GM19324 (cell line): Measurements from ENCODE around the gene MEX3A.
"Not testable (repeated sequence)": the region's sequence is repeated elsewhere in the genome, so short reads cannot be mapped to it uniquely, and the experiment has no call there.

Experiments used
- ATAC-seq: cut with Tn5 transposase; IDR thresholded peaks from one replicate; pipeline ENCODE4 v1.9.1; 2021; ENCODE audit warnings: mild to moderate bottlenecking, moderate library complexity; ENCODE audit not compliant: unreplicated experiment, low FRiP score

Gene MEX3A

GRCh38 chr1:156082309-156083091 is at the start of gene MEX3A:
TSS of gene MEX3A (minus strand) at chr1:156082465. CDS start at chr1:156081998, 467 bp downstream.
- ATAC-seq = no peak

- ATAC-seq = no peak
Observed at GRCh38 chr1:156130578-156130942, 48.3 kb upstream of the MEX3A start.

GRCh38 chr1:156129687-156130577 is 47.7 kb upstream of the MEX3A start:
- ATAC-seq = no peak

- no peak for ATAC-seq
Observed at GRCh38 chr1:156128654-156129597, 46.7 kb upstream of the MEX3A start.

- no peak for ATAC-seq
Observed at GRCh38 chr1:156128308-156128653, 46.0 kb upstream of the MEX3A start.

GRCh38 chr1:156126630-156127534 is 44.6 kb upstream of the MEX3A start:
- ATAC-seq = no peak

GRCh38 chr1:156126043-156126629 is 43.9 kb upstream of the MEX3A start:
- ATAC-seq = no peak

- ATAC-seq = not testable (repeated sequence)
Observed at GRCh38 chr1:156125544-156125943, 43.3 kb upstream of the MEX3A start.

- no peak for ATAC-seq
Observed at GRCh38 chr1:156124557-156125483, 42.6 kb upstream of the MEX3A start.

GRCh38 chr1:156123356-156124196 is 41.3 kb upstream of the MEX3A start:
- ATAC-seq = no peak

- no peak for ATAC-seq
Observed at GRCh38 chr1:156122519-156123355, 40.5 kb upstream of the MEX3A start.

GRCh38 chr1:156122086-156122485 is 39.8 kb upstream of the MEX3A start:
- ATAC-seq = no peak

GRCh38 chr1:156121457-156121856 is 39.2 kb upstream of the MEX3A start:
- no peak for ATAC-seq

GRCh38 chr1:156121005-156121404 is 38.7 kb upstream of the MEX3A start:
- not testable (repeated sequence) for ATAC-seq

- ATAC-seq = no peak
Observed at GRCh38 chr1:156120318-156120717, 38.1 kb upstream of the MEX3A start.

- no peak for ATAC-seq
Observed at GRCh38 chr1:156119503-156120209, 37.4 kb upstream of the MEX3A start.
